ENCODE data around the gene INHBB. TPM values are rescaled to one million over a fixed set of nuclear protein-coding genes. Genes with fewer than 3 reads are reported as not detected.
"Not testable (repeated sequence)": the region's sequence is repeated elsewhere in the genome, so short reads cannot be mapped to it uniquely, and the experiment has no call there.

The INHBB gene
- total RNA-seq, 2 donors from 2014 or later: 2.8 to 19.4 TPM

DNA sequence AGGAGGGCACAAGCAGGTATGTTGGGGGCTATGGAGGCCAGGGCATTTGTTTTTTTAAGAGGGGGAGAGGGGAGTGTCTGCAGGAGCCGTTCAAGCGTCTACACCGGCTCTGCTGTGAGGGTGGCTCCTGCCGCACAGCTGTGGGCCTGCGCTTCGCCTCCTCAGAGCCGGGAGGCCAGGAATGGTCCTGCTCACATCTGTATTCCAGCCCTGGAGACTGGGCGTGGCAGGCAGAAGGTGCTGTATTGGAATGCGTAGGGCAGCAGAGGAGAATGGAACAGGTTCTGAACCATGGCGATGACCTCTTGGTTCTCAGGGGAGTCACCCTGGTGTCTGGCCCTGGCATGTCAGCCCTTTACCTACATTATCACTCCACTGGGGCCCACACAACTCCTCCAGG is 26.8 kb upstream of the INHBB start:
- Histone ChIP-seq H3K27me3 (replicated peaks; ENCODE audit: insufficient read depth) (no peaks in the 10 kb centered on the region), H3K4me3 (no peak overlapping the region), H3K36me3 (no peaks in the 10 kb centered on the region), H3K4me1 (ENCODE audit: control insufficient read depth in 1 of 2, low read depth in 2 of 2) (peaks cover 0 to 14% of the 10 kb centered on the region in 2 donors), H3K9me3 (no peaks in the 10 kb centered on the region), H3K27ac (no peak overlapping the region)
- DNase-seq (ENCODE audit: low spot score): no peak
- TF ChIP-seq CTCF (IDR thresholded peaks at IDR 0.05): no peak
- ATAC-seq (ENCODE audit: insufficient number of reproducible peaks, low FRiP score, low read depth): no peak

DNA sequence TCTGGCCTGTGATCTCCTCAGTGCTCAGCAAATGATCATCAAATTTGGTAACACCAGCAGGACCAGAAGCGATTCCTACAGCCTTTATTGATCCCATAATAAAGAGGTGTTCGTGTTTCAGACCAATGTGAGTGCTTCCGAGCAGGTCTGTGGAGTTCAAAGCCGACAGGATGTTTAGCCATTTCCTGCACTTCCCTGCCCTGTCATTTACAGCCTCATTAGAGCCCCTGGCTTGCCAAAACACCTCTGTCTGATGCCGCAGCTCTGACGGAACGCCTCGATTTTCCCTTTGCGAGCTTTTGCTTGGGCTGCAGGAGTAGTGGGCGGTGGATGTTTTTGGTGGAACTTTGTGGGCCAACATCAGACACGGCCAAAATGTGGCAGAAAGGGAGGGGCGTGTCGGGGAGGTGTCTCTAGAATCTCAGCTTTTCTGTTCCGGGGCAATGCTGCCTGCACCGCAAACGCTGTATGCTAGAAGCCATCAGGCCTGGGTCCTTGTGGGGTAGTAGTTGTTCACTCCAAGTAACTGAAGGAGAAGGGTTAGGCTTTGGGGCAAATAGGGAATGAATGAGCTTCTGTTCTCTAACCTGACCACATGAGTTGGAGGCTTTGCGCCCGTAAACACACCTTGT is 26.1 kb upstream of the INHBB start:
- no peak for TF ChIP-seq CTCF (IDR thresholded peaks at IDR 0.05)
- Histone ChIP-seq H3K4me3 (no peak overlapping the region), H3K27ac (no peak overlapping the region), H3K27me3 (replicated peaks; ENCODE audit: insufficient read depth) (no peaks in the 10 kb centered on the region), H3K4me1 (ENCODE audit: control insufficient read depth in 1 of 2, low read depth in 2 of 2) (peaks cover 0 to 14% of the 10 kb centered on the region in 2 donors), H3K36me3 (no peaks in the 10 kb centered on the region), H3K9me3 (no peaks in the 10 kb centered on the region)
- ATAC-seq (ENCODE audit: insufficient number of reproducible peaks, low FRiP score, low read depth): no peak
- DNase-seq (ENCODE audit: low spot score): no peak

DNA sequence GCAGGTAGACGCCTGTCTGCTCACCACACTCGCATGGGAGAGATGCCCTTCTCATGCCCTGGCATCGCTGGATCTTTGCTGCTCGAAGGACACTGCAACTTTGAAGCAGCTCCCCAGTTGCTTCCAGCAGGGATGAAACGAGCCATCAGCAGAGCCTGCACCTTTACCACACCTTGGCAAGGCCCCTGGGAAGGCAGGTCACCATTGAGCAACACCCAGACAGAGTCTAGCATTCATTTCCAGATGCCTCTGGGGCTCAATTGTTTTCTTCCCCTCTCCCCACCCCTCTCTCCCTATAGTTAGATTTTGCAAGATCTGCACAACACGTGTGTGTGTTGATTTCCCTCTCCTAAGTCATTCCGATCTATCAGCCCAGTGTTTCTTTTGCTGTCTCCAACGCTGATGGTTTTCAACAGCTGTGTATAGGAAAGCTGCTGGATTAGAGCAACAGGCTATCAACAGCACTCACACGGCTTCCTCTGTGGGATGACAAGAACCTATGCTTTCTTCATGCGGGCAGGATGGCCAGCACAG is 25.6 kb upstream of the INHBB start:
- no peak overlapping the region for H3K27ac ChIP-seq
- H3K27me3 ChIP-seq (replicated peaks; ENCODE audit: insufficient read depth): no peaks in the 10 kb centered on the region
- no peak for TF ChIP-seq CTCF (IDR thresholded peaks at IDR 0.05)
- ATAC-seq (ENCODE audit: insufficient number of reproducible peaks, low FRiP score, low read depth) (no peak), DNase-seq (ENCODE audit: low spot score) (no peak)
- H3K4me3 ChIP-seq: no peak overlapping the region
- peaks cover 0 to 14% of the 10 kb centered on the region in 2 donors for H3K4me1 ChIP-seq (ENCODE audit: control insufficient read depth in 1 of 2, low read depth in 2 of 2)
- H3K9me3 ChIP-seq: no peaks in the 10 kb centered on the region
- no peaks in the 10 kb centered on the region for H3K36me3 ChIP-seq

DNA sequence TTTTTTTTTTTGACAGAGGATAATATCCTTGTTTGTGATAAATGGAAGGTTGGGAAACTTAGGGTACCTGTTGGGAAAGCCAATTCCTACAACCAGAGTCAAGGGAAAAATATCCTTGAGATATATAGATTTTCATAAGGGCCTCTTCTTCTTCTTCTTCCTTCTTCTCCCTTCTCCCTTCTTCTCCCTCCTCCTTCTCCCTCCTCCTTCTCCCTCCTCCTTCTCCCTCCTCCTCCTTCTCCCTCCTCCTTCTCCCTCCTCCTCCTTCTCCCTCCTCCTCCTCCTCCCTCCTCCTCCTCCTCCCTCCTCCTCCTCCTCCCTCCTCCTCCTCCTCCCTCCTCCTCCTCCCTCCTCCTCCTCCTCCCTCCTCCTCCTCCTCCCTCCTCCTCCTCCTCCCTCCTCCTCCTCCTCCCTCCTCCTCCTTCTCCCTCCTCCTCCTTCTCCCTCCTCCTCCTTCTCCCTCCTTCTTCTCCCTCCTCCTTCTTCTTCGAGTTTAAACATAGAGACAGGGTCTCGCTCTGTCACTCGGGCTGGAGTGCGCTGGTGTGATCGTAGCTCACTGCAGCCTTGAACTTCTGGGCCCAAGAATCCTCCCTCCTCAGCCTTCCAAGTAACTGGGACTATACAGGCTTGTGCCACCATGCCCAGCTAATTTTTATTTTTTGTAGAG is 24.9 kb upstream of the INHBB start:
- H3K27ac ChIP-seq; H3K36me3 ChIP-seq; H3K4me3 ChIP-seq; H3K27me3 ChIP-seq (replicated peaks; ENCODE audit: insufficient read depth); DNase-seq (ENCODE audit: low spot score); H3K9me3 ChIP-seq; ATAC-seq (ENCODE audit: insufficient number of reproducible peaks, low FRiP score, low read depth): not testable (repeated sequence)
- H3K4me1 ChIP-seq (ENCODE audit: control insufficient read depth in 1 of 2, low read depth in 2 of 2): peaks cover 0 to 14% of the 10 kb centered on the region in 2 donors

DNA sequence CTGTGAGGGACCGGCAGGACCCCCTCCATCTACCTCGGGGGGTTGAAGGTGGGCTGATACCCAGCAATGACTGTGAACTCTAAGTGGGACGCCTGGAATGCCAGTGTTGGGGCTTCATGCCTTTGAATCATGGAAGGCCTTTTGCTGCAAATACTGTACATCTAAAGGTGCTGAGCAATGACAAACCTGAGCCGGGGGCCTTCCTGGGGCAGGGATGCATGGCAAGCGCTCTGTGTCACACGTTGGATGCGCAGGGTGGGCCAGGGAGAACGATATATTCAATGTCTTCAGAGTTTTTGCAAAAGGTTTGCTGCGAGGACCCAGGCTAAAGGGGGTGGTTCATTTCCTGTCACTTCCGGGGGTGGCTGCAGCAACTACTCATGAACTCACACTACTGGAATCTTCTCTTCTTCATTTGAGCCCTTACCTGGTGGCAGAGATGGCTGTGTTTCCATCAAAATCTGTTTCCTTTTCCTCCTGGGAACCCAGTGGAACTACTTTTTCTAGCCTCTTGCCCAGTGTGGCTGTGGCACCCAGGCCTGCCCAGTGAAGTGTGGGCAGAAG is 24.1 kb upstream of the INHBB start:
- Histone ChIP-seq H3K27ac (no peak overlapping the region), H3K9me3 (no peaks in the 10 kb centered on the region), H3K4me3 (no peak overlapping the region), H3K4me1 (ENCODE audit: control insufficient read depth in 1 of 2, low read depth in 2 of 2) (peaks cover 0 to 14% of the 10 kb centered on the region in 2 donors), H3K27me3 (replicated peaks; ENCODE audit: insufficient read depth) (no peaks in the 10 kb centered on the region), H3K36me3 (no peaks in the 10 kb centered on the region)
- no peak for ATAC-seq (ENCODE audit: insufficient number of reproducible peaks, low FRiP score, low read depth)
- DNase-seq (ENCODE audit: low spot score): no peak
- TF ChIP-seq CTCF (IDR thresholded peaks at IDR 0.05): no peak

All from thoracic aorta (tissue), 2 donors.